ENCODE results near the gene SMAD3. TPM values are rescaled to one million over a fixed set of nuclear protein-coding genes. Genes with fewer than 3 reads are reported as not detected.

SMAD3 gene
- total RNA-seq, 1 donor from 2014 or later, result 25.7 TPM

DNA sequence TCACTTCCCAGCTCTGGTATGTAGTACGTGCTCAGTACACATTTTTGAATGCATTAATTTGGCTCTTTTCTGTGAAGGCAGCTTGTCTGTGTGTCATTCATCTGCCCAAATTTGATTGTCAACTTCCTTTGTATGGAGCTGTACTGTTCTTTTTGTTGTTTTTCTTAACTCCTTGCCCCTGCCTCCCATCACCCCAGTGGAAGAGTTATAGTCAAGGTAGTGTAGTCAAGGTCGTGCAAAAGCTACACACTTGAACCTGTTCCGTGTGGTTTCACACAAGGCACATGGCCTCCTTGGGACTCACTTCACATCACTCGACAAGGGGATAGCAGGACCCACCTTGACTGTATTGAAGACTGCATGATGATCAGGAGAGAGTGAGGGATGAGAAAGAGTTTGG, 37.6 kb downstream of the SMAD3 start:
- no peaks in the 10 kb centered on the region for H3K27me3 ChIP-seq (ENCODE audit: low read depth)
- no peak overlapping the region for H3K4me3 ChIP-seq
- DNase-seq (no peak), ATAC-seq (no peak)
- no peak overlapping the region for H3K27ac ChIP-seq
- no peaks in the 10 kb centered on the region for H3K9me3 ChIP-seq
- H3K36me3 ChIP-seq, result no peaks in the 10 kb centered on the region
- H3K4me1 ChIP-seq, result peaks cover 82% of the 10 kb centered on the region
- intact Hi-C loops (cut with DNase I), result no loop called here
- TF ChIP-seq, protein P1, sequence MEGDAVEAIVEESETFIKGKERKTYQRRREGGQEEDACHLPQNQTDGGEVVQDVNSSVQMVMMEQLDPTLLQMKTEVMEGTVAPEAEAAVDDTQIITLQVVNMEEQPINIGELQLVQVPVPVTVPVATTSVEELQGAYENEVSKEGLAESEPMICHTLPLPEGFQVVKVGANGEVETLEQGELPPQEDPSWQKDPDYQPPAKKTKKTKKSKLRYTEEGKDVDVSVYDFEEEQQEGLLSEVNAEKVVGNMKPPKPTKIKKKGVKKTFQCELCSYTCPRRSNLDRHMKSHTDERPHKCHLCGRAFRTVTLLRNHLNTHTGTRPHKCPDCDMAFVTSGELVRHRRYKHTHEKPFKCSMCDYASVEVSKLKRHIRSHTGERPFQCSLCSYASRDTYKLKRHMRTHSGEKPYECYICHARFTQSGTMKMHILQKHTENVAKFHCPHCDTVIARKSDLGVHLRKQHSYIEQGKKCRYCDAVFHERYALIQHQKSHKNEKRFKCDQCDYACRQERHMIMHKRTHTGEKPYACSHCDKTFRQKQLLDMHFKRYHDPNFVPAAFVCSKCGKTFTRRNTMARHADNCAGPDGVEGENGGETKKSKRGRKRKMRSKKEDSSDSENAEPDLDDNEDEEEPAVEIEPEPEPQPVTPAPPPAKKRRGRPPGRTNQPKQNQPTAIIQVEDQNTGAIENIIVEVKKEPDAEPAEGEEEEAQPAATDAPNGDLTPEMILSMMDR (IDR thresholded peaks at IDR 0.05), result no peak

- Histone ChIP-seq H3K27ac (no peak overlapping the region), H3K4me1 (peaks cover 82% of the 10 kb centered on the region), H3K36me3 (no peaks in the 10 kb centered on the region), H3K9me3 (no peaks in the 10 kb centered on the region), H3K4me3 (no peak overlapping the region), H3K27me3 (ENCODE audit: low read depth) (no peaks in the 10 kb centered on the region)
- intact Hi-C loops (cut with DNase I), result no loop called here
- TF ChIP-seq, protein P1 (IDR thresholded peaks at IDR 0.05), result no peak
- DNase-seq (no peak), ATAC-seq (no peak)
These were observed 38.0 kb downstream of the SMAD3 start for GRCh38 chr15:67103432-67103831.

DNA sequence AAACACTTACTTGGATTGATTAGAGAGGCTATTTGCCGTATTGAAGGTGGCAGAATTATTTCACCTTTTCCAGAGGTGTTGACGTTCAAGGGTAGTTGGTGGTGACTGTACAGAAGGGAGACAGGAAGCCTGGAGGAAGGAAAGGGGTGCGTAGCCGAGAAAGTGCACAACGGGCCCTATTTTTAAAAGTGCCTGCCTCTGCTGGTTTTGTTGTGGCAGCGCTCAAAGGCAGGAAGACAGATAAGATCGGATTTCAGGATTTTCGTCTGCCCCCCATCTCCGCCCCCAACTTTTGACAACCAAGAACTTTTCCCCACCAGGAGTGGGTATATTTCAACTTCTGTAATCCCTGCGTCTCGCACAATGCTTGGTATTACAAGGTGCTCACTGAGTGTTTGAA, 38.5 kb downstream of the SMAD3 start:
- Histone ChIP-seq H3K9me3 (no peaks in the 10 kb centered on the region), H3K27ac (no peak overlapping the region), H3K4me1 (peaks cover 81% of the 10 kb centered on the region), H3K27me3 (ENCODE audit: low read depth) (no peaks in the 10 kb centered on the region), H3K4me3 (no peak overlapping the region), H3K36me3 (no peaks in the 10 kb centered on the region)
- DNase-seq (no peak), ATAC-seq (no peak)
- TF ChIP-seq, protein P1 (IDR thresholded peaks at IDR 0.05), result no peak
- intact Hi-C loops (cut with DNase I), result no loop called here

DNA sequence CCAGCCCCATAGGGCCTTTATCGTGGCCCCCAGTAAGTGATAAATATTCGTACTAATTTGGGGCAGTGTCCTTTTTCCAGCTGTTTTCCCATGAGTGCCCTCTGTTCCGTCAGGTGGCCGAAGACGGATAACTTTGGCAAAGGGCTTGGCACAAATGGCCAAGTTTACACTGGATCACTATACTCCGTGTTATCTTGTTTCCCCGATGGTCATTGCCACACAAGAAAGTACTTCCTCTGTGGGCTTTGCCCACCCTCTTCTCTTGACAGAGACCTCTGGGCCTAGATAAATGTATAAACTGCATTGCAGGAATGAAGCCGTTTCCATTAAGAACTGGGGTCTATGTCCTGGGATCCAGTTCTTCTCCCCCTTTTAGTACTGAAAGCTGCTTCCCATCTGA, 39.1 kb downstream of the SMAD3 start:
- TF ChIP-seq, protein P1 (IDR thresholded peaks at IDR 0.05), result no peak
- Histone ChIP-seq H3K36me3 (no peaks in the 10 kb centered on the region), H3K4me1 (peaks cover 80% of the 10 kb centered on the region), H3K27me3 (ENCODE audit: low read depth) (no peaks in the 10 kb centered on the region), H3K4me3 (no peak overlapping the region), H3K9me3 (no peaks in the 10 kb centered on the region), H3K27ac (no peak overlapping the region)
- DNase-seq (no peak), ATAC-seq (no peak)
- intact Hi-C loops (cut with DNase I), result no loop called here

- no peak for DNase-seq
- TF ChIP-seq, protein P1 (IDR thresholded peaks at IDR 0.05), result no peak
- intact Hi-C loops (cut with DNase I), result no loop called here
These were observed 39.9 kb downstream of the SMAD3 start for GRCh38 chr15:67105065-67105951.

More at GRCh38 chr15:67105065-67105951, 39.9 kb downstream of the SMAD3 start:
- Histone ChIP-seq H3K27ac (peak overlapping the region; percentile 66), H3K36me3 (no peaks in the 10 kb centered on the region), H3K4me1 (peaks cover 84% of the 10 kb centered on the region), H3K9me3 (no peaks in the 10 kb centered on the region), H3K27me3 (ENCODE audit: low read depth) (no peaks in the 10 kb centered on the region), H3K4me3 (no peak overlapping the region)
- ATAC-seq, result peak; percentile 41 to 65

Measured in lower lobe of right lung (tissue), 2 donors.